A673 (cell line): ENCODE measurements around the gene IFNE. TPM values are rescaled to one million over a fixed set of nuclear protein-coding genes. Genes with fewer than 3 reads are reported as not detected.

Source experiments
- BruUV-seq: library from RNA; stranded (reverse); fragments of 400-500 nt; replicated peaks from 2 replicates; lab custom pipeline; 2021; lab: Mats Ljungman, UMichigan
- CTCF ChIA-PET: fragments of 300-600 bp; sonication (Branson Sonifier 250); formaldehyde crosslinking; loops from one replicate; lab custom pipeline; 2022; ENCODE audit warnings: antibody characterized with exemption; lab: Charles Lee
- POLR2A ChIA-PET: fragments of 300-600 bp; sonication (Branson Sonifier 250); formaldehyde crosslinking; loops from one replicate; lab custom pipeline; 2022; ENCODE audit warnings: antibody characterized with exemption; ENCODE audit not compliant: low non-redundant PET; lab: Charles Lee
- DNase-seq: peaks from one replicate; pipeline ENCODE4 v3.0.0-alpha.2; 2015; ENCODE audit warnings: low spot score
- H3K27ac ChIP-seq: fragments of 200-600 bp; sonication (generic); 2 replicates; pipeline ENCODE4 v1.5.1; 2016; ENCODE audit warnings: mixed run types, low read depth, mild to moderate bottlenecking, mixed read lengths, antibody characterized with exemption, low read length; ENCODE audit not compliant: poor library complexity, severe bottlenecking
- H3K27me3 ChIP-seq: fragments of 200-600 bp; sonication (generic); replicated peaks from 2 replicates; pipeline ENCODE4 v1.6.1; 2017; ENCODE audit warnings: mixed run types, low read depth, mild to moderate bottlenecking, mixed read lengths, antibody characterized with exemption, low read length; ENCODE audit not compliant: insufficient read depth, poor library complexity
- H3K36me3 ChIP-seq: fragments of 200-600 bp; sonication (generic); 2 replicates; pipeline ENCODE4 v1.6.1; 2016; ENCODE audit warnings: mixed run types, mild to moderate bottlenecking, mixed read lengths, antibody characterized with exemption, low read length; ENCODE audit not compliant: insufficient read depth, poor library complexity, severe bottlenecking
- H3K4me1 ChIP-seq: fragments of 200-600 bp; sonication (generic); 2 replicates; pipeline ENCODE4 v1.6.1; 2017; ENCODE audit warnings: mixed run types, mild to moderate bottlenecking, mixed read lengths, antibody characterized with exemption, low read length; ENCODE audit not compliant: insufficient read depth, poor library complexity, severe bottlenecking
- H3K4me3 ChIP-seq: fragments of 200-600 bp; sonication (generic); 2 replicates; pipeline ENCODE4 v1.5.1; 2016; ENCODE audit warnings: low read depth, mixed run types, mild to moderate bottlenecking, mixed read lengths, low read length; ENCODE audit not compliant: poor library complexity, severe bottlenecking
- H3K9me3 ChIP-seq: fragments of 200-600 bp; sonication (generic); 2 replicates; pipeline ENCODE4 v1.6.1; 2016; ENCODE audit warnings: mixed run types, low read depth, mild to moderate bottlenecking, mixed read lengths, antibody characterized with exemption, low read length; ENCODE audit not compliant: poor library complexity, severe bottlenecking
- CTCF ChIP-seq: fragments of 300-800, 200-600 bp; sonication (generic); conservative IDR thresholded peaks from 2 replicates; pipeline ENCODE4 v1.5.1; 2017; ENCODE audit warnings: low read depth, mild to moderate bottlenecking, antibody characterized with exemption, low read length, moderate library complexity, mixed read lengths
- EZH2 ChIP-seq: fragments of 200-600 bp; sonication (generic); IDR thresholded peaks from 2 replicates; pipeline ENCODE4 v1.6.1; 2017; ENCODE audit warnings: borderline replicate concordance, low read depth, mild to moderate bottlenecking, mixed read lengths, antibody characterized with exemption, low read length; ENCODE audit not compliant: poor library complexity, severe bottlenecking
- intact Hi-C: fragments of 100-400 bp; cut with micrococcal nuclease; formaldehyde crosslinking; loops from one replicate; pipeline ENCODE4 v1.10.0; 2022; ENCODE audit not compliant: unreplicated experiment
- total RNA-seq: library from RNA; stranded (reverse); gene quantifications from 2 replicates; pipeline ENCODE4 v1.2.3, GENCODE V29; 2021

Gene IFNE
- total RNA-seq, 1 experiment from 2014 or later, result not detected

GRCh38 chr9:21525174-21525573, 43.1 kb upstream of the IFNE start:
- DNase-seq, result no peak
- no TSS peak for BruUV-seq
- no peak overlapping the region for H3K4me3 ChIP-seq
- intact Hi-C loops, result no loop called here
- H3K36me3 ChIP-seq, result no peaks in the 10 kb centered on the region
- H3K27ac ChIP-seq, result no peak overlapping the region
- ChIA-PET POLR2A (no interaction called here), CTCF (no interaction called here)
- no peaks in the 10 kb centered on the region for H3K4me1 ChIP-seq
- H3K27me3 ChIP-seq, result no peaks in the 10 kb centered on the region
- no peaks in the 10 kb centered on the region for H3K9me3 ChIP-seq
- TF ChIP-seq EZH2 (no peak), CTCF (no peak)

- no peak for TF ChIP-seq EZH2
- no TSS peak for BruUV-seq
- Histone ChIP-seq H3K36me3 (no peaks in the 10 kb centered on the region), H3K9me3 (no peaks in the 10 kb centered on the region), H3K27me3 (no peaks in the 10 kb centered on the region), H3K4me1 (no peaks in the 10 kb centered on the region), H3K27ac (no peak overlapping the region), H3K4me3 (no peak overlapping the region)
- ChIA-PET CTCF (no interaction called here), POLR2A (no interaction called here)
- intact Hi-C loops, result no loop called here
- no peak for DNase-seq
Observed at GRCh38 chr9:21524099-21524830, 42.2 kb upstream of the IFNE start.

- BruUV-seq, result no TSS peak
- POLR2A ChIA-PET, result no interaction called here
- intact Hi-C loops, result no loop called here
Observed at GRCh38 chr9:21523021-21524014, 41.2 kb upstream of the IFNE start.

More at GRCh38 chr9:21523021-21524014, 41.2 kb upstream of the IFNE start:
- Histone ChIP-seq H3K27ac (no peak overlapping the region), H3K4me3 (no peak overlapping the region), H3K36me3 (no peaks in the 10 kb centered on the region), H3K27me3 (no peaks in the 10 kb centered on the region), H3K9me3 (no peaks in the 10 kb centered on the region), H3K4me1 (no peaks in the 10 kb centered on the region)
- TF ChIP-seq EZH2 (no peak), CTCF (no peak)
- CTCF ChIA-PET, result no interaction called here
- DNase-seq, result no peak
